Neural cell (in vitro differentiated cells): ENCODE results near the gene CLUH.

Experiments
- EP300 ChIP-seq: fragments of 450-650 bp; conservative IDR thresholded peaks from 2 replicates; pipeline ENCODE4 v1.6.1; 2014; ENCODE audit warnings: antibody characterized with exemption, mild to moderate bottlenecking, moderate library complexity; ENCODE audit not compliant: poor library complexity, severe bottlenecking
- SMC3 ChIP-seq: fragments of 450-650 bp; conservative IDR thresholded peaks from 2 replicates; pipeline ENCODE4 v1.6.1; 2014; ENCODE audit warnings: antibody characterized with exemption, mild to moderate bottlenecking, moderate library complexity; ENCODE audit not compliant: poor library complexity
- TF ChIP-seq, protein P1 (sequence below): fragments of 450-650 bp; IDR thresholded peaks from 2 replicates; pipeline ENCODE4 v1.5.1; 2014; ENCODE audit warnings: antibody characterized with exemption, mild to moderate bottlenecking, moderate library complexity; ENCODE audit not compliant: poor library complexity, severe bottlenecking

DNA sequence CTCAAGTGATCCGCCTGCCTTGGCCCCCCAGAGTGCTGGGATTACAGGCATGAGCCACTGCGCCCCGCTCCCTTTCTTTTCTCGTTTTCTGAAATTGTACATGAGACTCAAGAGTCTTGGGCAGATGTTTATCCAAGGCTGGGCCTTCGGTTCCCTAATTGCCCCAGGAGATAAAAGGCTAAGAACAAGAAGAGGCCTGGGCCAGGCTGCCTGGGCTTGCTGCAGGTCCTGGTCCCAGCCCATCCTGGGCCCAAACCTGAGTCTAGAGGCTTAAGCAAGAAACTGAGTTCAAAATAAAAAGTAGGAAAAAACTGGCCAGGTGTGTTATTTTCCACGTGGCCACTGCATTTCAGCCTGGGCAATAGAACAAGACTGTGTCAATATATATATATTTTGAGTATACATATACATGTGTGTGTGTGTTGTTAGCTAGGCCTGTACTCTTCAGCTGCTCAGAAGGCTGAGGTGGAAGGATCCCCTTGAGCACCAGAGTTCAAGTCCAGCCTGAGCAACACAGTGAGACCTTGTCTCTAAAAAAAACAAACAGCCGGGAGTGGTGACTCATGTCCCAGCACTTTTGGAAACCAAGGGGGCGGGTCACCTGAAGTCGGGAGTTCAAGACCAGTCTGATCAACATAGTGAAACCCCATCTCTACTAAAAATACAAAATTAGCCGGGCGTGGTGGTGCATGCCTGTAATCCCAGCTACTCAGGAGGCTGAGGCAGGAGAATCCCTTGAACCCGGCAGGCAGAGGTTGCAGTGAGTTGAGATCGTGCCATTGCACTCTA is 6.8 kb upstream of the CLUH start:
- TF ChIP-seq SMC3 (no peak), EP300 (no peak)
- TF ChIP-seq, protein P1, sequence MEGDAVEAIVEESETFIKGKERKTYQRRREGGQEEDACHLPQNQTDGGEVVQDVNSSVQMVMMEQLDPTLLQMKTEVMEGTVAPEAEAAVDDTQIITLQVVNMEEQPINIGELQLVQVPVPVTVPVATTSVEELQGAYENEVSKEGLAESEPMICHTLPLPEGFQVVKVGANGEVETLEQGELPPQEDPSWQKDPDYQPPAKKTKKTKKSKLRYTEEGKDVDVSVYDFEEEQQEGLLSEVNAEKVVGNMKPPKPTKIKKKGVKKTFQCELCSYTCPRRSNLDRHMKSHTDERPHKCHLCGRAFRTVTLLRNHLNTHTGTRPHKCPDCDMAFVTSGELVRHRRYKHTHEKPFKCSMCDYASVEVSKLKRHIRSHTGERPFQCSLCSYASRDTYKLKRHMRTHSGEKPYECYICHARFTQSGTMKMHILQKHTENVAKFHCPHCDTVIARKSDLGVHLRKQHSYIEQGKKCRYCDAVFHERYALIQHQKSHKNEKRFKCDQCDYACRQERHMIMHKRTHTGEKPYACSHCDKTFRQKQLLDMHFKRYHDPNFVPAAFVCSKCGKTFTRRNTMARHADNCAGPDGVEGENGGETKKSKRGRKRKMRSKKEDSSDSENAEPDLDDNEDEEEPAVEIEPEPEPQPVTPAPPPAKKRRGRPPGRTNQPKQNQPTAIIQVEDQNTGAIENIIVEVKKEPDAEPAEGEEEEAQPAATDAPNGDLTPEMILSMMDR, result no peak
